NCI-H2081 (cell line): Measurements from ENCODE around the gene CLMN.
"Not testable (repeated sequence)": the region's sequence is repeated elsewhere in the genome, so short reads cannot be mapped to it uniquely, and the experiment has no call there.

ENCODE experiments used
- DNase-seq, 2 experiments: peaks; one replicate each; lab custom pipeline; 2025; lab: John Stamatoyannopoulos, UW

CLMN gene

DNA sequence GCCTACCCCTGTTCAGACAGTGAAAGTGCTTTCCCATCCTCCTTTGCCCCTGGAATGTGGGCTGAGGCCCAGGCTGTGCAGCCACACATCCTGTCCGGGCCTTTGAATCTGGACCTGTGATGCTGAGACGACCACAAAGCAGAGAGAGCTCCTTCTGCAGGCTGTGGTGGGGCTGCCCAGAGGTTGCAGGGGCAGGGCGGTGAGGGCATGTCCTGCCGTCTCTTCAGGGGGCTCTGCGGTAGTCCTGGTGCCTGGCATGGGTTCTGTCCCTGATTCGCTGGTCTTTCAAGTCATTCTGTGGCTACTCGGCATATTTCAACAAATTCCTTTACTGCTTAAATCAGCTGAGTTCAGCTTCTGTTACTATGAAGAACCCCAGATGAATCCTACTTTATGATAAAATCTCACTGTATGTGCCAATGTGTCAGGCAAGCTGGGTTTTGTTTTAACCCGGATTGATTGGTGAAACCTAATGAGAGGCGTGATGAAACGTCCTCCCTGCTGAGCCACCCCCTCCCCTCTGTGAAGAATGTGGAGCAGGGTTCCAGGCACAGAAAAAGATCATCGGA, 99.0 kb downstream of the CLMN start:
- no peak for DNase-seq

DNA sequence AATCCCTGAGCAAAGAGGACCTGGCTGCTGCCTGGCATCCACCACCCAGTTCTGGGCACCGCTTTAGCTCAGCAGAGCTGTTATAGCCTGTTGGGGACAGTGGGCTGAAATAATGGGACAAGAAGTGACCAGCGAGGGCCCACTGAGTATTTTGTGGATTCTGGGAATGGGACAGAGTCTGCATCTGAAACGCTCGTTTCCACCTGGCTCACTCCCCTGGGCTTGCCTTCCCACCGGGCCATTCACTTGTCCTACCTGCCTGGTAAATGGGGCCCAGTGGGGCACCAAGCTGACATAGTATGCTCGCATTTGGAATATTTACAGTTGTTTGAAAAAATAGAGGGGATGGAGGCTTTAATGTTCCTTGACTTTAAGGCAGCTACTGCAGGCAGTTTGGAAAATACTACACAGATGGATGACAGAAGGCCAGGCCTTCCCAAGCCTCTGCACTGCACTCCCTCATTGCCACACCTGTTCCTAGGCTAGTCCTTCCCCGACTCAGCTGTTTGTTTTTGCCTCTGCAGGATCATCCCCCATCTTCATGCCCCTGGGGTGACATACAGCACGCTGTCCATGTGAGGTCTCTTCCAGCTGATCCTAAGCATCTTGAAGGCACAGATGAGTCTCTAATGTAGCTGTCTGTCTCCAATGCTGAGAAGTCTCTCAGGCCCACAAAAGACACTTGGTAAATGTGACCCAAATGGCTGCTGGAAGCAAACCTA, 101.1 kb downstream of the CLMN start:
- DNase-seq, result no peak

DNA sequence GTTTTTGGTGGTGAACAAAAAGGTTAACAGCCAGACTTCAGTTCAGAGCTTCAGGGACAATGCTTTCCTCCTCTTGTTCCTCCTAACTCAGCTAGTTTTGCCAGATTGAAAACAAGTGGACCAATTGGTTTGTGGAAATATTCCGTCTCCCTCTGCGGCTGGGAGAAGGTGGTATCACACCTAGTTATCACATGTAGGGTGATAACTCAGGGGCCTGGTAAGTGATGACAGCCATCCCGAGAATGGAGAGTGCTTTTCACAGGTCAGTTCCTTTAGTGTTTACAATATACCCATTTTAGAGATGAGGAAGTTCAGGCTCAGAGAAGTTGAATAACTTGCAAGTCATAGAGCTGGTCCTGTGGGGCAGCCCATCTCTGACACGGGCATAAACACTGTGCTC, 101.7 kb downstream of the CLMN start:
- DNase-seq, result no peak

DNA sequence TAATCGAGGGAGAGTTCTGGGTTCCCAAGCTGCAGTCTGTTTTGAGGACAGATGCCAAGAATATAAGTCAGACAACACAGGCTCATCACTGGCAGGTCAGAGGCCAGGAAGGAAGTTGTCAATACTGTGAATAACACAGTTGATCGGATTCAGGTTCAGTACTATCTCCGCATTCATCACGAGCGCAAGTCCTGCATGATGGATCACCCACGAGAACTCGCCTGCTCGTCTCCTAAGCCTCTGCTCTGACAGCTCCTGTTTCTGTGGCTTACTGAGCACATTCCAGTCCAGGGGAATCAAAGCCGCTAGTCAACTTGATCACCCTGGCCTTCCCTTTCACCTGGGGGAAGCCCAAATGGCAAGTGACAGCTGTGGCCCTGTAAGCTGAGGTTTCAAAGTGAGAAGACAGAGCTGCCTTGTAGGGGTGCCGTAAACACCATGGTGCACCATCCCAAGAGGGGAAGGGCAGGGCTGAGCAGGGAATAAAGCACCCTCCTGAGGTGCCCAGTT, 102.3 kb downstream of the CLMN start:
- DNase-seq, result no peak

- no peak for DNase-seq
Observed at GRCh38 chr14:95216008-95216407, 103.7 kb downstream of the CLMN start.

GRCh38 chr14:95215094-95215725, 104.5 kb downstream of the CLMN start:
- DNase-seq, result no peak

- DNase-seq, result no peak
Observed at GRCh38 chr14:95213774-95214173, 105.9 kb downstream of the CLMN start.

- DNase-seq, result no peak
Observed at GRCh38 chr14:95211721-95212504, 107.8 kb downstream of the CLMN start.

GRCh38 chr14:95210699-95211098, 109.0 kb downstream of the CLMN start:
- DNase-seq, result no peak

GRCh38 chr14:95208598-95208997, 111.1 kb downstream of the CLMN start:
- DNase-seq, result no peak

- no peak for DNase-seq
Observed at GRCh38 chr14:95207475-95208233, 112.1 kb downstream of the CLMN start.

DNA sequence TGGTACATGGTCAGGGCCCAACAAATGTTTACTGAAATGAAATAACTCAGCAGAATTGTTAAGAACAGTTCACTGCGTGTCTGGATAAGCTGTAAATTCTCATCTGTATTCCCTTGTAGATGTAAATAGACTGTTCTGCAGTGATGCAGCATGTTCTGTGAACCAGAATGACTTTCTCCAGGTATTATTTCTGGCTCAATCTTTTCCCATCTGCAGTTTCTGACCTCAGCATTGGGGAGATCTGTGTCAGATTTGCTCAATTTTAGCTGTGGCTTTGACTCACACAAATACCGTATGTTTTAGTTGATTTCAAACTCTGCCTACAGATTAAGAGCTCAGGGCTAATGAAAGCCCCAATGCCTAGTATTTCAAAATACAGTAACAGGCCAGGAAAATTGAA, 113.2 kb downstream of the CLMN start:
- no peak for DNase-seq

- DNase-seq, result no peak
Observed at GRCh38 chr14:95204705-95205104, 115.0 kb downstream of the CLMN start.

GRCh38 chr14:95201745-95202144, 118.0 kb downstream of the CLMN start:
- not testable (repeated sequence) for DNase-seq

DNA sequence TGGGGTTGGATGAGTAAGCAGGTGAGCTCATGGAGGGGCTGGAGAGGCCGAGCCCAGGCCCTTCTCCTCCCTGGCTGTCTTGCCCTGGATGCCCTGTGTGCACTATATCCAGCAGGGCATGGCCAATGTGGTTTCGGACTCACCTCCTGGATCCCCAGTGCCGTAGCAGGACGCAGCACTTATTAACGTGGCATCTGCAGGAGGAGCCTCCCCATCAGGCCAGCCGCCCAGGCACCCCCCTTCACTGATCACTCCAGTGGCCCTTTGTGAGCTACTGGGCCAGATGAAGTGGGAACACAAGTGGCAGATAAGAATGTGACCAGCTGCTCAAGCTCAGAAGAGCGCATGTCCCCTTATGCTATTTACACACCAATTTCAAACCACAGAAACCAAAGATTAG, 119.3 kb downstream of the CLMN start:
- DNase-seq, result no peak

- DNase-seq, result no peak
Observed at GRCh38 chr14:95199298-95199983, 120.3 kb downstream of the CLMN start.

GRCh38 chr14:95198320-95198719, 121.4 kb downstream of the CLMN start:
- DNase-seq, result no peak

DNA sequence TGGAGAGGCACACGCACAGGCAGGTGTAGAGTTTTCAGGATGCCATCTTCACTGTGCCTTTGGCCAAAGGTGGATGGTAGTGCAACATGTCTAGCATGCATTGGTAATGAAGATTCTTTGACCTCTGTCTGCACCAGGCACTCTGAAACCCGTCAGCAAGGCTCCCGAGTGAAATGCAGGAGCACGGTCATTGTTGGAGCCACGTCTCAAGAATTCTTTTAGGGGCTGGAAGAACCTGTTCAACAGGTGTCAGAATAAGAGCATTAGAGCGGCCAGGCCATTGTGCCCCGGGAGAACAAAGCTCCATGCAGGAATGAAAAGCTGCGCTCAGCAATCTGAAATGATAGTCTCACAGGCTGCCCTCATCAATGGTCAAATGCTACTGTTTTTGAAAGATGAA, 122.2 kb downstream of the CLMN start:
- DNase-seq, result no peak

- no peak for DNase-seq
Observed at GRCh38 chr14:95196826-95197545, 122.7 kb downstream of the CLMN start.

- DNase-seq, result no peak
Observed at GRCh38 chr14:95196268-95196667, 123.4 kb downstream of the CLMN start.
